ENCODE data around the gene PWP2. TPM values are rescaled to one million over a fixed set of nuclear protein-coding genes. Genes with fewer than 3 reads are reported as not detected.
A peak's percentile ranks its signal among the peaks of the same experiment; 100 is the strongest.
"Not testable (repeated sequence)": the region's sequence is repeated elsewhere in the genome, so short reads cannot be mapped to it uniquely, and the experiment has no call there.

The PWP2 gene
- total and polyA plus RNA-seq, 2 donors (not counting 3 experiments of a cell fraction or from before 2014, with no cell fraction given) = 5.1 to 31.8 TPM

GRCh38 chr21:44107589-44107988 is 390 bp downstream of the PWP2 start:
- intact Hi-C loops (cut with micrococcal nuclease); H3K4me1 ChIP-seq (ENCODE audit: control insufficient read depth, extremely low read depth, insufficient read depth, low read length); H3K27me3 ChIP-seq (ENCODE audit: control insufficient read depth in 2 of 2, insufficient read depth in 2 of 2, low read length in 2 of 2); H3K36me3 ChIP-seq (ENCODE audit: control insufficient read depth in 2 of 2, extremely low read depth in 1 of 2, insufficient read depth in 2 of 2, low read length in 2 of 2); BruUV-seq (replicated peaks); H3K4me2 ChIP-seq (ENCODE audit: insufficient read depth, low read length); CTCF ChIA-PET; H3K9me3 ChIP-seq (replicated peaks; ENCODE audit: control insufficient read depth, insufficient read depth, low read length); H3K9me1 ChIP-seq (replicated peaks; ENCODE audit: control insufficient read depth, extremely low read depth, insufficient read depth, low read length); H3K9ac ChIP-seq (replicated peaks; ENCODE audit: extremely low read depth, insufficient read depth, low read length); DNase-seq (ENCODE audit: low read depth, low spot score); dilution Hi-C loops (cut with MboI; ENCODE audit: extremely low pct_ligation_motif_present, low sequenced_read_pairs); H4K20me1 ChIP-seq (replicated peaks; ENCODE audit: control insufficient read depth, extremely low read depth, insufficient read depth, low read length); H3K79me2 ChIP-seq (ENCODE audit: control insufficient read depth, insufficient read depth, low read length); POLR2A ChIA-PET; H3K27ac ChIP-seq (ENCODE audit: insufficient read depth, low read depth, low read length); FAIRE-seq; H3K4me3 ChIP-seq (replicated peaks in 1 of 3; ENCODE audit: insufficient read depth in 1 of 3, low read depth in 1 of 3, low read length in 3 of 3); H2AFZ ChIP-seq (ENCODE audit: low read depth, low read length): not testable (repeated sequence)

- H3K4me1 ChIP-seq (ENCODE audit: control insufficient read depth, extremely low read depth, insufficient read depth, low read length); H3K79me2 ChIP-seq (ENCODE audit: control insufficient read depth, insufficient read depth, low read length); intact Hi-C loops (cut with micrococcal nuclease); dilution Hi-C loops (cut with MboI; ENCODE audit: extremely low pct_ligation_motif_present, low sequenced_read_pairs); H3K4me3 ChIP-seq (replicated peaks in 1 of 3; ENCODE audit: insufficient read depth in 1 of 3, low read depth in 1 of 3, low read length in 3 of 3); H3K9ac ChIP-seq (replicated peaks; ENCODE audit: extremely low read depth, insufficient read depth, low read length); DNase-seq (ENCODE audit: low read depth, low spot score); H3K27ac ChIP-seq (ENCODE audit: insufficient read depth, low read depth, low read length); H3K9me3 ChIP-seq (replicated peaks; ENCODE audit: control insufficient read depth, insufficient read depth, low read length); H3K9me1 ChIP-seq (replicated peaks; ENCODE audit: control insufficient read depth, extremely low read depth, insufficient read depth, low read length); H4K20me1 ChIP-seq (replicated peaks; ENCODE audit: control insufficient read depth, extremely low read depth, insufficient read depth, low read length); H3K27me3 ChIP-seq (ENCODE audit: control insufficient read depth in 2 of 2, insufficient read depth in 2 of 2, low read length in 2 of 2); H3K36me3 ChIP-seq (ENCODE audit: control insufficient read depth in 2 of 2, extremely low read depth in 1 of 2, insufficient read depth in 2 of 2, low read length in 2 of 2); POLR2A ChIA-PET; H2AFZ ChIP-seq (ENCODE audit: low read depth, low read length); CTCF ChIA-PET; H3K4me2 ChIP-seq (ENCODE audit: insufficient read depth, low read length); BruUV-seq (replicated peaks): not testable (repeated sequence)
- FAIRE-seq = peak; percentile 24
Observed at GRCh38 chr21:44113702-44114371, 6.6 kb downstream of the PWP2 start.

GRCh38 chr21:44122131-44122530 is 14.9 kb downstream of the PWP2 start:
- peak; percentile 92 for FAIRE-seq
- not testable (repeated sequence) for BruUV-seq (replicated peaks)

GRCh38 chr21:44127827-44128226 is 20.6 kb downstream of the PWP2 start:
- H2AFZ ChIP-seq (ENCODE audit: low read depth, low read length); POLR2A ChIA-PET; H3K27me3 ChIP-seq (ENCODE audit: control insufficient read depth in 2 of 2, insufficient read depth in 2 of 2, low read length in 2 of 2); CTCF ChIA-PET; H3K27ac ChIP-seq (ENCODE audit: insufficient read depth, low read depth, low read length); H3K36me3 ChIP-seq (ENCODE audit: control insufficient read depth in 2 of 2, extremely low read depth in 1 of 2, insufficient read depth in 2 of 2, low read length in 2 of 2); intact Hi-C loops (cut with micrococcal nuclease); H3K9ac ChIP-seq (replicated peaks; ENCODE audit: extremely low read depth, insufficient read depth, low read length); H3K9me3 ChIP-seq (replicated peaks; ENCODE audit: control insufficient read depth, insufficient read depth, low read length); dilution Hi-C loops (cut with MboI; ENCODE audit: extremely low pct_ligation_motif_present, low sequenced_read_pairs); H3K79me2 ChIP-seq (ENCODE audit: control insufficient read depth, insufficient read depth, low read length); DNase-seq (ENCODE audit: low read depth, low spot score); BruUV-seq (replicated peaks); H3K4me2 ChIP-seq (ENCODE audit: insufficient read depth, low read length); H3K4me3 ChIP-seq (replicated peaks in 1 of 3; ENCODE audit: insufficient read depth in 1 of 3, low read depth in 1 of 3, low read length in 3 of 3); H3K4me1 ChIP-seq (ENCODE audit: control insufficient read depth, extremely low read depth, insufficient read depth, low read length); H3K9me1 ChIP-seq (replicated peaks; ENCODE audit: control insufficient read depth, extremely low read depth, insufficient read depth, low read length); H4K20me1 ChIP-seq (replicated peaks; ENCODE audit: control insufficient read depth, extremely low read depth, insufficient read depth, low read length); FAIRE-seq: not testable (repeated sequence)

More at GRCh38 chr21:44122131-44122530, 14.9 kb downstream of the PWP2 start:
- H3K27ac ChIP-seq (ENCODE audit: insufficient read depth, low read depth, low read length); DNase-seq (ENCODE audit: low read depth, low spot score); H3K79me2 ChIP-seq (ENCODE audit: control insufficient read depth, insufficient read depth, low read length); H3K9ac ChIP-seq (replicated peaks; ENCODE audit: extremely low read depth, insufficient read depth, low read length); H3K4me2 ChIP-seq (ENCODE audit: insufficient read depth, low read length); H3K4me1 ChIP-seq (ENCODE audit: control insufficient read depth, extremely low read depth, insufficient read depth, low read length); H3K4me3 ChIP-seq (replicated peaks in 1 of 3; ENCODE audit: insufficient read depth in 1 of 3, low read depth in 1 of 3, low read length in 3 of 3); H4K20me1 ChIP-seq (replicated peaks; ENCODE audit: control insufficient read depth, extremely low read depth, insufficient read depth, low read length); POLR2A ChIA-PET; H3K9me1 ChIP-seq (replicated peaks; ENCODE audit: control insufficient read depth, extremely low read depth, insufficient read depth, low read length); dilution Hi-C loops (cut with MboI; ENCODE audit: extremely low pct_ligation_motif_present, low sequenced_read_pairs); H3K27me3 ChIP-seq (ENCODE audit: control insufficient read depth in 2 of 2, insufficient read depth in 2 of 2, low read length in 2 of 2); CTCF ChIA-PET; H3K36me3 ChIP-seq (ENCODE audit: control insufficient read depth in 2 of 2, extremely low read depth in 1 of 2, insufficient read depth in 2 of 2, low read length in 2 of 2); intact Hi-C loops (cut with micrococcal nuclease); H2AFZ ChIP-seq (ENCODE audit: low read depth, low read length); H3K9me3 ChIP-seq (replicated peaks; ENCODE audit: control insufficient read depth, insufficient read depth, low read length): not testable (repeated sequence)

Data from endothelial cell of umbilical vein (primary cell).